Gastroesophageal sphincter (tissue), 4 donors: ENCODE results near the gene FAM53B. TPM values are rescaled to one million over a fixed set of nuclear protein-coding genes. Genes with fewer than 3 reads are reported as not detected.

Experiments used
- ATAC-seq: fragments of 150-250 bp; one replicate; pipeline ENCODE4 v1.9.1; 2016; ENCODE audit warnings: mild to moderate bottlenecking, moderate library complexity
- H3K27ac ChIP-seq, 4 donors: fragments of 200-600 bp; sonication (generic) in 3 of 4; 1 replicate in 3 of 4; 2 replicates in 1 of 4; pipeline ENCODE4 v1.5.1; 2016 to 2019
- H3K27me3 ChIP-seq: fragments of 200-600 bp; sonication (generic); one replicate; pipeline ENCODE4 v1.5.1; 2019
- H3K36me3 ChIP-seq, 2 donors: fragments of 200-600 bp; sonication (generic); one replicate each; pipeline ENCODE4 v1.5.1; 2019; ENCODE audit warnings: control low read depth in 1 of 2
- H3K4me1 ChIP-seq, 3 donors: fragments of 200-600 bp; sonication (generic); 1 replicate in 2 of 3; 2 replicates in 1 of 3; pipeline ENCODE4 v1.5.1; 2016 to 2019; ENCODE audit warnings: control low read depth in 2 of 3
- H3K4me3 ChIP-seq, 2 donors: fragments of 200-600 bp; sonication (generic); one replicate each; pipeline ENCODE4 v1.5.1; 2019; ENCODE audit warnings: mild to moderate bottlenecking in 1 of 2, moderate library complexity in 1 of 2
- H3K9me3 ChIP-seq, 3 donors: fragments of 200-600 bp; sonication (generic); one replicate each; pipeline ENCODE4 v1.5.1; 2017 to 2019; ENCODE audit warnings: control low read depth in 2 of 3
- EP300 ChIP-seq: sonication (generic); formaldehyde crosslinking; IDR thresholded peaks from one replicate; pipeline ENCODE4 v1.6.1; 2017; ENCODE audit warnings: antibody characterized with exemption, mild to moderate bottlenecking
- POLR2A ChIP-seq, 2 donors: fragments of 450-650 bp; IDR thresholded peaks; one replicate each; pipeline ENCODE4 v1.6.1; 2017; ENCODE audit warnings: antibody characterized with exemption in 2 of 2, mild to moderate bottlenecking in 2 of 2, moderate library complexity in 1 of 2
- POLR2AphosphoS5 ChIP-seq: sonication (generic); formaldehyde crosslinking; IDR thresholded peaks from one replicate; pipeline ENCODE4 v1.6.1; 2017; ENCODE audit warnings: antibody characterized with exemption
- WGBS, 2 donors: methylation state at CpG; one replicate each; pipeline ENCODE4 v1.1.5; 2018; ENCODE audit warnings: low coverage in 1 of 2; 5-methylcytosine and 5-hydroxymethylcytosine counted together
- small RNA-seq, 4 donors: library from RNA; depleted of rRNA; stranded (forward); fragments of <200 nt; gene quantifications; one replicate each; pipeline ENCODE3, GENCODE V24; 2016
- total RNA-seq, 4 donors: library from RNA; depleted of rRNA; stranded (reverse); fragments of >200 nt; gene quantifications; one replicate each; pipeline ENCODE4 v1.1.0, GENCODE V29; 2016
- TF ChIP-seq, protein P1 (sequence below), 4 experiments: fragments of 200-600 bp in 2 of 4; fragments of 450-650 bp in 2 of 4; sonication (generic) in 1 of 4; IDR thresholded peaks; one replicate each; pipeline ENCODE4 v1.5.1; 2017 to 2019; ENCODE audit warnings: antibody characterized with exemption in 4 of 4, mild to moderate bottlenecking in 2 of 4, moderate library complexity in 2 of 4

The FAM53B gene
- total RNA-seq, 4 donors from 2014 or later = 24.5 to 33.0 (median 30.2) TPM

DNA sequence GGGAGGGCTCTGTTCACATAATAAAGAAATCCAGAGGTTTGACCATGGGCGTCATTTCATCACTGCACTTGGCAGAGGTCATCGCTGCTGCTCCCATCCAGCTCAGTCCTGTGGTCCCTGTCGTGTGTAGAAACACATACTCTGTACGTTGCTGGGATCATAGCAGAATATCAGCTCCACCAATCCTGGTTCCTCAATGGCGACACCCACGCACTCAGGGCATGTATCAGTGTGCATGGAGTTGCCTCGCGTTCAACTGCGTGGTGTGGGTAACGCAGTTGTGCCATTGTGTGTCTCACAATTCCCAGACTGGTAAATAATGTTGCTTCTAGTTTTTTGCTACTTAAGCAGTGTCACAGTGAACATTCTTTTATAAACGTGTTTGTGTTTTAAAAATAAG lies 171.4 kb downstream of the FAM53B start:
- no peak overlapping the region for H3K27ac ChIP-seq
- H3K27me3 ChIP-seq = no peaks in the 10 kb centered on the region
- WGBS, 2 donors = 91 to 93% methylated on average over 3 to 11 of the region's 11 CpGs
- H3K36me3 ChIP-seq = no peaks in the 10 kb centered on the region
- TF ChIP-seq POLR2AphosphoS5 = no peak
- TF ChIP-seq EP300 = no peak
- no peak for TF ChIP-seq POLR2A (IDR thresholded peaks at IDR 0.05)
- TF ChIP-seq, protein P1, sequence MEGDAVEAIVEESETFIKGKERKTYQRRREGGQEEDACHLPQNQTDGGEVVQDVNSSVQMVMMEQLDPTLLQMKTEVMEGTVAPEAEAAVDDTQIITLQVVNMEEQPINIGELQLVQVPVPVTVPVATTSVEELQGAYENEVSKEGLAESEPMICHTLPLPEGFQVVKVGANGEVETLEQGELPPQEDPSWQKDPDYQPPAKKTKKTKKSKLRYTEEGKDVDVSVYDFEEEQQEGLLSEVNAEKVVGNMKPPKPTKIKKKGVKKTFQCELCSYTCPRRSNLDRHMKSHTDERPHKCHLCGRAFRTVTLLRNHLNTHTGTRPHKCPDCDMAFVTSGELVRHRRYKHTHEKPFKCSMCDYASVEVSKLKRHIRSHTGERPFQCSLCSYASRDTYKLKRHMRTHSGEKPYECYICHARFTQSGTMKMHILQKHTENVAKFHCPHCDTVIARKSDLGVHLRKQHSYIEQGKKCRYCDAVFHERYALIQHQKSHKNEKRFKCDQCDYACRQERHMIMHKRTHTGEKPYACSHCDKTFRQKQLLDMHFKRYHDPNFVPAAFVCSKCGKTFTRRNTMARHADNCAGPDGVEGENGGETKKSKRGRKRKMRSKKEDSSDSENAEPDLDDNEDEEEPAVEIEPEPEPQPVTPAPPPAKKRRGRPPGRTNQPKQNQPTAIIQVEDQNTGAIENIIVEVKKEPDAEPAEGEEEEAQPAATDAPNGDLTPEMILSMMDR (IDR thresholded peaks at IDR 0.05) = no peak
- no peak for ATAC-seq
- H3K4me1 ChIP-seq = no peaks in the 10 kb centered on the region
- no peak overlapping the region for H3K4me3 ChIP-seq
- H3K9me3 ChIP-seq = no peaks in the 10 kb centered on the region

DNA sequence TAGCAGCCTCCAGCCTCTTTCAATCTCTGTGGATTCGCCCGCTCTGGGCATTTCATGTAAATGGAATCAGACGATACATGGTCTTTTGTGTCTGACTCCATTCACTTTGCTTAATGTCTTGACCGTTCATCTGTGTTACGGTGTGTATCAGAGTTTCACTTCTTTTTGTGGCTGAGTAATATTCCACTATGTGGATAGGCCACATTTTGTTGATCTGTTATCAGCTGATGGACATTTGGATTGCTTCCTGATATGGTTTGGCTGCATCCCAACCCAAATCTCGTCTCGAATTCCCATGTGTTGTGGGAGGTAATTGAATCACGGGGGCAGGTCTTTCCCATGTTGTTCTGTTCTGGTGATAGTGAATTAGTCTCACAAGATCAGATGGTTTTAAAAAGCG lies 173.5 kb downstream of the FAM53B start:
- no peaks in the 10 kb centered on the region for H3K4me1 ChIP-seq
- H3K36me3 ChIP-seq = no peaks in the 10 kb centered on the region
- no peak overlapping the region for H3K4me3 ChIP-seq
- no peaks in the 10 kb centered on the region for H3K27me3 ChIP-seq
- TF ChIP-seq, protein P1 (IDR thresholded peaks at IDR 0.05) = no peak
- TF ChIP-seq POLR2A (IDR thresholded peaks at IDR 0.05) (no peak), POLR2AphosphoS5 (no peak), EP300 (no peak)
- no peaks in the 10 kb centered on the region for H3K9me3 ChIP-seq
- H3K27ac ChIP-seq = no peak overlapping the region
- no peak for ATAC-seq
- WGBS, 2 donors = 75 to 88% methylated on average over 6 to 9 of the region's 9 CpGs

DNA sequence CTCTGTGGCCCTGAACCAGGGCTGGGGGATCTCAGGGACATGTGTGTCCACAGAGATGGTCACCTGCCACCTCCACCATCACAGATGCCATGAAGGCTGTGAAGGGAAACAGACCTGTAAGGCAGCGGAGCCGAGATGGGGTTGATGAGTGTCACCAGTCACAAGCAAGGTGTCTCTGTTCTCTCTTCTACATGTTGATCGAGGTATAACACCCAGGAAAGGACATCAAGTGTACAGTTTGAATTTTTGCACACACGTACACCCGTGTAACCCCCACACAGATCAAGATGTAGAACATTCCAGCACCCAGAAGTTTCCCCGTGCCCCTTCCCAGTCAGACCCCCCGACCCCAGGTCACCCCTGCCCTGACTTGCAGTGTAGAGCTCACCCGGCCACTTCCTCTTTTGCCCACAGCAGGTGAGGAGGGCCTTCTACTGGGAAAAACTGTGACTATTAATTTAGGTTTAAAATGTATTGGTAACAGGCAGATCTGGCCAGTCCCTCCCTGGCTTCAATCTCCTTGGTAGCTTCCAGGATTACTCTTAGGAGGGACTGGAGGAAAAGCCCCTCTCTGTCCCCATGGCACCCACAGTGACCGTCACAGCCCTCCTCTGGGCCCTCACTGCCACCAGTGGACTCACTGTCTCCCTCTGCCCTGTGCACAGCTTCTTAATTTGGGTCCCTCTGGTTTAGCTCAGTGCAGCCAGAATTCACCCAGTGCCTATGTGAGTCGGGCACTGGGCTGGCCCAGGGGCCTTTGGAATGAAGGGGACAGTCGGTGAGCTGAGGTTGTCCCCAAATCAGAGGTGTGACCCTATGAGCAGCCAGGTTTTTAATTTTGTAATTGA lies 174.3 kb downstream of the FAM53B start:
- TF ChIP-seq POLR2A (IDR thresholded peaks at IDR 0.05) (no peak), POLR2AphosphoS5 (no peak), EP300 (no peak)
- TF ChIP-seq, protein P1 (IDR thresholded peaks at IDR 0.05) = no peak
- no peaks in the 10 kb centered on the region for H3K36me3 ChIP-seq
- no peaks in the 10 kb centered on the region for H3K9me3 ChIP-seq
- H3K27me3 ChIP-seq = no peaks in the 10 kb centered on the region
- no peak overlapping the region for H3K27ac ChIP-seq
- no peak for ATAC-seq
- no peaks in the 10 kb centered on the region for H3K4me1 ChIP-seq
- H3K4me3 ChIP-seq = no peak overlapping the region
- WGBS, 2 donors = 72 to 81% methylated on average over 6 to 10 of the region's 11 CpGs

Small RNA genes within 50 kb of the gene (small RNA-seq; reads per million reads assigned to genes)
- gene RF00019 = 0 reads per million in 4 donors

Other genes with a start within 250 kb of the FAM53B start
- 10 to 100 TPM in 3 of 4 donors, 1 to 10 TPM in 1; 9.1 to 18.6 (median 10.5) TPM for gene EEF1AKMT2, start 47.5 kb upstream of the FAM53B start, total RNA-seq
- gene ABRAXAS2, start 57.4 kb upstream of the FAM53B start, total RNA-seq = 10 to 100 TPM; 12.9 to 17.7 (median 16.8) TPM
- gene ZRANB1, start 197.7 kb upstream of the FAM53B start, total RNA-seq = 10 to 100 TPM; 35.5 to 48.7 (median 44.3) TPM